MM.1S (cell line): Measurements from ENCODE around the gene BUD23.

Experiments
- CTCF ChIP-seq: fragments of 300-600 bp; sonication (generic); IDR thresholded peaks from 2 replicates; pipeline ENCODE4 v1.5.1; 2016; ENCODE audit warnings: antibody characterized with exemption, low read length, mixed read lengths
- EZH2 ChIP-seq: fragments of 300-600 bp; sonication (generic); optimal IDR thresholded peaks from 2 replicates; pipeline ENCODE3; 2017; ENCODE audit warnings: low read depth, mild to moderate bottlenecking, antibody characterized with exemption, low read length, mixed read lengths
- EZH2phosphoT487 ChIP-seq: fragments of 300-600 bp; sonication (generic); IDR thresholded peaks from 2 replicates; pipeline ENCODE4 v1.6.1; 2018; ENCODE audit warnings: antibody characterized with exemption, low read length

GRCh38 chr7:73717025-73717807, 33.8 kb downstream of the BUD23 start:
- TF ChIP-seq CTCF: no peak
- TF ChIP-seq EZH2: no peak
- no peak for TF ChIP-seq EZH2phosphoT487
